Measurements from ENCODE around the gene PTGIR. TPM values are rescaled to one million over a fixed set of nuclear protein-coding genes. Genes with fewer than 3 reads are reported as not detected.

Gene PTGIR
- total RNA-seq, 4 donors from 2014 or later = 0.94 to 2.9 (median 2.3) TPM

DNA sequence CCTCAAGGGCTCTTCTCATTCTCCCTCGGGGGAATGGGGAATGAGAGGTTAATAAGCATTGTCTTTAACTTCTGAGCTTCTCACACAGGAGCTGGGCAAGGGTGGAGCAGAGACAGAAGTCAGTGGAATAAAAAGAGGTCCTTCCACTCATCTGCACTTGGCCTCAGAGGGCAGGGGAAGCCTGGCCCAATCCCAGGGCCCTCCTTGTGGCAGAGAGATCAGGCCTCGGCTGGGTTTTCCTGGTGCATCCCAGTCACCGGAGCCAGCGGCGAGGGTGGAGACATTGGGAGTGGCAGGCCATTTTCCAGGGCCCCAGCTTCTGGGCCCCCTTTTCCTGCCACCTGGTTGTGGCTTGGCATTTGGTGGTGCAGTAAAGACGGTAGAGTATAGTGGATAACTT lies 13.1 kb downstream of the PTGIR start:
- no peak for TF ChIP-seq CTCF (IDR thresholded peaks at IDR 0.05; ENCODE audit: low read depth)

DNA sequence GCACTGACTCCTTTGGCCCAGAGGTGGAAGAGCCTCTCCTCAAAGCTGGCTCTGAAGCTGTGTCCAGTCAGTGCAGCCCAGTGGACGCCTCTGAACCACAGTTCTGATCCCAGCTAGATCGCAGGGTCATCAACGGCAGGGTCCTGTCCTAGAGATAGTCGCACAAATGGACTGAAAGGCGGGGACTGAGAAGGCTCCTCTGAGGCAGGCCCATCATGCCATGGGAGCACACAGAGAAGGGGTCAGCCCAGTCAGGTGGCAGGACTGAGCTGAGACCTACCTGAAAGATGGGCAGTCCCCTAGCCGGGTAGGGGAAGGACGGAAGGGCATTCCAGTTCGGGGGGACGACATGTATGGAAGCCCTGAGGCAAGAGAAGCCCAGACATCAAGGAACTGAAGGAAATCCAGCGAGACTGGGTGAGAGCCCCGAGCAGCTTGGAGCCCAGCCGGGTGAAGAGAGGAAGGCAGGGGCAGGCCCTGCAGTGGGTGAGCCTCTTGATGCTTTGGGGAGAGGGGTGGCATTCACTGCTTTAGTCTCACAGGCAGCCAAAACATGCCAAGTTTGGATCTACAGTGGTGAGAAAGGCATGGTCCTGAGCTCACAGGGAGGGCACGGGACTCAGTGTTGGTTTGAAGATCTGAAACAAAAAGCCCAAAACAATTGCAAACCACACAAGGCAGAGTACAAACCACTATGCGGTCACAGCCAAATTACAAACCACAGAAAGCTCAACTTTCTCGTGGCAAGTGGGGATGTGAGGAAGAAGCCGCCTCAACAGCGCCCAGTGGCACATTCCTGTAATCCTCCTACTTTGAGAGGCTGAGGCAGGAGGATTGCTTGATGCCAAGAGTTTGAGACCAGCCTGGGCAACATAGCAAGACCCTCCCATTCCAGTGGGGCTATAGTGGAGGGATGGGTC lies 13.8 kb downstream of the PTGIR start:
- no peak for TF ChIP-seq CTCF (IDR thresholded peaks at IDR 0.05; ENCODE audit: low read depth)

- TF ChIP-seq CTCF (IDR thresholded peaks at IDR 0.05; ENCODE audit: low read depth) = no peak
These were observed 14.5 kb downstream of the PTGIR start for GRCh38 chr19:46610413-46610775.

- TF ChIP-seq CTCF (IDR thresholded peaks at IDR 0.05; ENCODE audit: low read depth) = no peak
These were observed 15.1 kb downstream of the PTGIR start for GRCh38 chr19:46609511-46610412.

- no peak for TF ChIP-seq CTCF (IDR thresholded peaks at IDR 0.05; ENCODE audit: low read depth)
These were observed 16.1 kb downstream of the PTGIR start for GRCh38 chr19:46608581-46609345.

GRCh38 chr19:46608178-46608577 lies 16.7 kb downstream of the PTGIR start:
- no peak for TF ChIP-seq CTCF (IDR thresholded peaks at IDR 0.05; ENCODE audit: low read depth)

Measured in subcutaneous adipose tissue (tissue), 4 donors.